B cell (primary cell): ENCODE results near the gene KRT35.

ENCODE experiments used
- CTCF ChIP-seq: fragments of 200-600 bp; IDR thresholded peaks from one replicate; pipeline ENCODE4 v1.8.0; 2022; ENCODE audit warnings: antibody characterized with exemption, mild to moderate bottlenecking
- EZH2 ChIP-seq: IDR thresholded peaks from 2 replicates; pipeline ENCODE4 v1.6.1; 2012; ENCODE audit warnings: borderline replicate concordance, low read depth, mild to moderate bottlenecking, moderate library complexity, low read length; ENCODE audit not compliant: insufficient read depth, poor library complexity, severe bottlenecking

GRCh38 chr17:41505007-41505808 lies 24.3 kb upstream of the KRT35 start, which contains the start of gene KRT13:
- TF ChIP-seq CTCF (no peak), EZH2 (no peak)
